Mesodermal cell (in vitro differentiated cells): ENCODE measurements around the gene LSAMP.

ENCODE experiments used
- H3K27ac ChIP-seq: 2 replicates; pipeline ENCODE4 v1.7.0; 2013; ENCODE audit warnings: mild to moderate bottlenecking, low read depth, low read length, moderate library complexity; ENCODE audit not compliant: severe bottlenecking
- H3K36me3 ChIP-seq: 2 replicates; pipeline ENCODE4 v1.7.1; 2013; ENCODE audit warnings: mild to moderate bottlenecking, low read length, moderate library complexity; ENCODE audit not compliant: control insufficient read depth, insufficient read depth
- H3K4me1 ChIP-seq: one replicate; pipeline ENCODE4 v1.7.1; 2013; ENCODE audit warnings: mild to moderate bottlenecking, low read length; ENCODE audit not compliant: insufficient read depth, control insufficient read depth, poor library complexity, severe bottlenecking
- H3K4me3 ChIP-seq: 2 replicates; pipeline ENCODE4 v1.7.0; 2013; ENCODE audit warnings: low read length, control low read depth, mild to moderate bottlenecking; ENCODE audit not compliant: insufficient read depth, poor library complexity, severe bottlenecking; ENCODE audit errors: extremely low read depth
- H3K9me3 ChIP-seq: 2 replicates; pipeline ENCODE4 v1.7.1; 2013; ENCODE audit warnings: mild to moderate bottlenecking, low read length, moderate library complexity; ENCODE audit not compliant: control insufficient read depth
- WGBS, 2 experiments: methylation state at CpG; one replicate each; pipeline ENCODE4 v1.1.5; 2013; ENCODE audit warnings: missing lambda C conversion rate in 2 of 2; ENCODE audit not compliant: insufficient coverage in 2 of 2; 5-methylcytosine and 5-hydroxymethylcytosine counted together

Gene LSAMP

GRCh38 chr3:116057400-116058006, 387.8 kb downstream of the LSAMP start:
- no peak overlapping the region for H3K4me3 ChIP-seq
- no peak overlapping the region for H3K27ac ChIP-seq
- H3K4me1 ChIP-seq: peaks cover 6% of the 10 kb centered on the region
- no peaks in the 10 kb centered on the region for H3K9me3 ChIP-seq
- no CpG with 5 or more reads among the region's 1 CpG for WGBS, 2 experiments
- no peaks in the 10 kb centered on the region for H3K36me3 ChIP-seq

GRCh38 chr3:116056280-116056679, 389.0 kb downstream of the LSAMP start:
- no peaks in the 10 kb centered on the region for H3K9me3 ChIP-seq
- no peaks in the 10 kb centered on the region for H3K36me3 ChIP-seq
- no peak overlapping the region for H3K4me3 ChIP-seq
- H3K27ac ChIP-seq: no peak overlapping the region
- H3K4me1 ChIP-seq: peaks cover 6% of the 10 kb centered on the region
- no CpG with 5 or more reads among the region's 2 CpGs for WGBS, 2 experiments

- H3K27ac ChIP-seq: no peak overlapping the region
- H3K36me3 ChIP-seq: no peaks in the 10 kb centered on the region
- no peaks in the 10 kb centered on the region for H3K9me3 ChIP-seq
- peaks cover under 1% of the 10 kb centered on the region for H3K4me1 ChIP-seq
- H3K4me3 ChIP-seq: no peak overlapping the region
Measured at GRCh38 chr3:116053017-116053416, 392.3 kb downstream of the LSAMP start.

- Histone ChIP-seq H3K36me3 (no peaks in the 10 kb centered on the region), H3K9me3 (no peaks in the 10 kb centered on the region), H3K27ac (no peak overlapping the region), H3K4me3 (no peak overlapping the region), H3K4me1 (no peaks in the 10 kb centered on the region)
- WGBS, 2 experiments: 86 to 95% methylated on average over 3 of the region's 3 CpGs
Measured at GRCh38 chr3:116052602-116053001, 392.7 kb downstream of the LSAMP start.

- no peaks in the 10 kb centered on the region for H3K36me3 ChIP-seq
- H3K9me3 ChIP-seq: no peaks in the 10 kb centered on the region
- H3K4me1 ChIP-seq: no peaks in the 10 kb centered on the region
- H3K27ac ChIP-seq: no peak overlapping the region
- WGBS, 2 experiments: 100% methylated on average over 1 of the region's 3 CpGs; no CpG with 5 or more reads in 1 of the 2 experiments
- H3K4me3 ChIP-seq: no peak overlapping the region
Measured at GRCh38 chr3:116051586-116051985, 393.7 kb downstream of the LSAMP start.

- no peak overlapping the region for H3K27ac ChIP-seq
- H3K4me3 ChIP-seq: no peak overlapping the region
- H3K9me3 ChIP-seq: no peaks in the 10 kb centered on the region
- WGBS, 2 experiments: 82 to 94% methylated on average over 2 to 3 of the region's 4 CpGs
- no peaks in the 10 kb centered on the region for H3K36me3 ChIP-seq
- H3K4me1 ChIP-seq: no peaks in the 10 kb centered on the region
Measured at GRCh38 chr3:116051040-116051439, 394.2 kb downstream of the LSAMP start.

- no peak overlapping the region for H3K4me3 ChIP-seq
- H3K4me1 ChIP-seq: no peaks in the 10 kb centered on the region
- WGBS, 2 experiments: 89 to 100% methylated on average over 1 of the region's 2 CpGs
- H3K9me3 ChIP-seq: no peaks in the 10 kb centered on the region
- H3K27ac ChIP-seq: no peak overlapping the region
- H3K36me3 ChIP-seq: no peaks in the 10 kb centered on the region
Measured at GRCh38 chr3:116050311-116050915, 394.9 kb downstream of the LSAMP start.

- no peaks in the 10 kb centered on the region for H3K36me3 ChIP-seq
- no peaks in the 10 kb centered on the region for H3K9me3 ChIP-seq
- no peak overlapping the region for H3K27ac ChIP-seq
- no peak overlapping the region for H3K4me3 ChIP-seq
- no peaks in the 10 kb centered on the region for H3K4me1 ChIP-seq
Measured at GRCh38 chr3:116048991-116049390, 396.3 kb downstream of the LSAMP start.

- Histone ChIP-seq H3K4me3 (no peak overlapping the region), H3K9me3 (no peaks in the 10 kb centered on the region), H3K27ac (no peak overlapping the region), H3K36me3 (no peaks in the 10 kb centered on the region), H3K4me1 (no peaks in the 10 kb centered on the region)
- WGBS, 2 experiments: 74 to 79% methylated on average over 2 of the region's 3 CpGs
Measured at GRCh38 chr3:116046350-116046749, 398.9 kb downstream of the LSAMP start.

GRCh38 chr3:116045314-116045713, 400.0 kb downstream of the LSAMP start:
- H3K36me3 ChIP-seq: no peaks in the 10 kb centered on the region
- H3K9me3 ChIP-seq: no peaks in the 10 kb centered on the region
- no peak overlapping the region for H3K27ac ChIP-seq
- no peaks in the 10 kb centered on the region for H3K4me1 ChIP-seq
- H3K4me3 ChIP-seq: no peak overlapping the region

- Histone ChIP-seq H3K9me3 (no peaks in the 10 kb centered on the region), H3K4me1 (no peaks in the 10 kb centered on the region)
- WGBS, 2 experiments: 67 to 100% methylated on average over 1 to 3 of the region's 3 CpGs
Measured at GRCh38 chr3:116040152-116040551, 405.1 kb downstream of the LSAMP start.

More at GRCh38 chr3:116040152-116040551, 405.1 kb downstream of the LSAMP start:
- Histone ChIP-seq H3K36me3 (no peaks in the 10 kb centered on the region), H3K4me3 (no peak overlapping the region), H3K27ac (no peak overlapping the region)
